Heart left ventricle (tissue), 13 donors: ENCODE data around the gene NINJ1.

ENCODE experiments used
- POLR2A ChIP-seq, 2 donors: fragments of 450-650 bp; IDR thresholded peaks; one replicate each; pipeline ENCODE4 v1.6.1; 2017; ENCODE audit warnings: antibody characterized with exemption in 2 of 2, mild to moderate bottlenecking in 2 of 2, moderate library complexity in 2 of 2
- TF ChIP-seq, protein P1 (sequence below), 12 donors: fragments of 200-600 bp; sonication (generic) in 4 of 12; IDR thresholded peaks; one replicate each; pipeline versions ENCODE4 v1.5.0 to v1.8.0; 2018 to 2022; ENCODE audit warnings: antibody characterized with exemption in 12 of 12, mild to moderate bottlenecking in 5 of 12
- donor health status: ischemic (EF 13 %, LVEDD 7.1; RV severe dilation, severe dysfunction).
- donor health status: DM: no; HTN: yes; CAD: no.
- donor health status: DM: no; HTN: no; CAD: no.
- donor health status: ischemic (EF 25% LVEDD 6.9; RV normal size, moderate dysfunction).
- donor health status: ischemic (EF 25% LVEDD 5.7; RV mildly dilated, moderate dysfunction).
- donor health status: ischemic (EF 35%, LVEDD 5.7; RV mildly dilated, moderate dysfunction).
- donor health status: nonischemic (EF 11% LVEDD 7.7; RV severe dilation, severe dysfunction).
- donor health status: DM: yes; HTN: yes; CAD: no.
- donor health status: PGD.
- donor health status: ischemic (EF 29% LVEDD 5.4; RV normal size, mild dysfunction).
- donor health status: nonischemic (EF 23%, LVEDD 6.1; RV moderate dilation, normal function).

DNA sequence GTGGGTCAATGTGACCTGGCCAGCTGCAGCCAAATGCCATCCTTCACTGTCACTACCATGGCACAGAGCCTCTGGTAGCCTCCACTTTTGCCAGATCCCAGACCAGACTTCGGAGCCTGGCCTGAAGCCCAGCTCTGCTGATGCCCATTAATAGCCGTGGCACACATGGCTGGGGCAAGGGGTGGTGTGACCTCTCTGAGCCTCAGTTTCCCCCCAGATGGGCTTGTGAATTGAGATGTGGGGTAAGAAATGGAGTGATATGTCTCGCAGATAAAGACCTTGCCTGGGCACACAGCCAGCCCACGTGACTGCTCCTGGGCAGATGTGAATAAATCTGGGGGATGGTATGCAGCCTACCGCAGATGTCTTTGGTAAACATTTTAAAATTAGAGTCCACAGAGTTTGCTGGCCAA, 61.7 kb downstream of the NINJ1 start:
- TF ChIP-seq, protein P1, sequence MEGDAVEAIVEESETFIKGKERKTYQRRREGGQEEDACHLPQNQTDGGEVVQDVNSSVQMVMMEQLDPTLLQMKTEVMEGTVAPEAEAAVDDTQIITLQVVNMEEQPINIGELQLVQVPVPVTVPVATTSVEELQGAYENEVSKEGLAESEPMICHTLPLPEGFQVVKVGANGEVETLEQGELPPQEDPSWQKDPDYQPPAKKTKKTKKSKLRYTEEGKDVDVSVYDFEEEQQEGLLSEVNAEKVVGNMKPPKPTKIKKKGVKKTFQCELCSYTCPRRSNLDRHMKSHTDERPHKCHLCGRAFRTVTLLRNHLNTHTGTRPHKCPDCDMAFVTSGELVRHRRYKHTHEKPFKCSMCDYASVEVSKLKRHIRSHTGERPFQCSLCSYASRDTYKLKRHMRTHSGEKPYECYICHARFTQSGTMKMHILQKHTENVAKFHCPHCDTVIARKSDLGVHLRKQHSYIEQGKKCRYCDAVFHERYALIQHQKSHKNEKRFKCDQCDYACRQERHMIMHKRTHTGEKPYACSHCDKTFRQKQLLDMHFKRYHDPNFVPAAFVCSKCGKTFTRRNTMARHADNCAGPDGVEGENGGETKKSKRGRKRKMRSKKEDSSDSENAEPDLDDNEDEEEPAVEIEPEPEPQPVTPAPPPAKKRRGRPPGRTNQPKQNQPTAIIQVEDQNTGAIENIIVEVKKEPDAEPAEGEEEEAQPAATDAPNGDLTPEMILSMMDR (IDR thresholded peaks at IDR 0.05), result no peak
- no peak for TF ChIP-seq POLR2A (IDR thresholded peaks at IDR 0.05)
